BE2C (cell line): ENCODE data around the gene PRICKLE3.
A peak's percentile ranks its signal among the peaks of the same experiment; 100 is the strongest.
"Not testable (repeated sequence)": the region's sequence is repeated elsewhere in the genome, so short reads cannot be mapped to it uniquely, and the experiment has no call there.

Source experiments
- DNase-seq: peaks from one replicate; pipeline ENCODE4 v3.0.0-alpha.2; 2020
- H3K27me3 ChIP-seq: fragments of 250-450 bp; sonication (Bioruptor Pico); 2 replicates; pipeline ENCODE4 v1.5.1; 2020; ENCODE audit warnings: mild to moderate bottlenecking
- H3K36me3 ChIP-seq: fragments of 250-450 bp; sonication (Bioruptor Pico); 2 replicates; pipeline ENCODE4 v1.5.1; 2020; ENCODE audit warnings: mild to moderate bottlenecking
- H3K4me1 ChIP-seq: fragments of 250-450 bp; sonication (Bioruptor Pico); 2 replicates; pipeline ENCODE4 v1.5.1; 2020
- H3K4me3 ChIP-seq: 2 replicates; pipeline ENCODE4 v1.5.1; 2011; ENCODE audit warnings: low read depth, low read length
- H3K9me3 ChIP-seq: fragments of 250-450 bp; sonication (Bioruptor Pico); 2 replicates; pipeline ENCODE4 v1.5.1; 2020
- TF ChIP-seq, protein P1 (sequence below): IDR thresholded peaks from 2 replicates; pipeline ENCODE4 v1.5.1; 2012; ENCODE audit warnings: mild to moderate bottlenecking, low read depth, low read length

PRICKLE3 gene

DNA sequence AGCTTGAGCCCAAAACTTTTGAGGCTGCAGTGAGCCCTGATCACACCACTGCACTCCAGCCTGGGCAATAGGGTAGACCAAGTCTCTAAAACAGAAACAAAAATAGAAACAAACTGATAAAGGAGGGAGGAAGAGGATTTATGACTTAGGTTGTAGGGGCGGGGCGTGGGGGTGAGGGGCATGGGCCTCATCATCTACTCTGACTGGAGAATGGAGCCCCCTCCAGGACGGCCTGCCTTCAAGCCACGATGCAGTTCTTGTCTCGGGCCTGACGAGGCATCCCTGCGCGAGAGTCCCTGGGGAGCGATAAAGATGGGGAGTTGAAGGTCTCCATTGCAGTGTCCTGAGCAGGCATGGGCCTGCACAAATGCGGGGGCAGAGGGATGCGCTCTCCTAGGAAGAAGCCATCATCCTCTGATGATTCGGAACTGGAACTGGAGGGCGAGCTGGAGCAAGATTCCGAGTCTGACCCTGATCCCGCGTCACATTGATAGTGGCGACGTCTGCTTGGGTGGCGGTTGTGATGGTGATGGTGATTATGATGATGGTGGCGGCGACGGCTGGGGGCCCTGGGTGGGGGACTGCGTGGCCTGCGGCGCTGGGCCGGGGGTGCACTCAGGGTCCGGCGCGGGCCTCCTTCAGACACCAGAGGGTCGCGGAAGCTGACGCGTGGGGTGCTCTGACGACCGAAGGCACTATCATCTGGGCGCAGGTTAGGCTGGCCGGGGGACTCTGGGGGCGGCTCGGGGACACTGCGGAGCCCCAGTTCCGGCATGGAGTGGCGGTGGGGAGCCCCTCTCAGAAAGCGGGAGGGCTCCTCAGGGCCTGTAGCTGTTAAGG is 10.5 kb downstream of the PRICKLE3 start:
- Histone ChIP-seq H3K4me1 (no peaks in the 10 kb centered on the region), H3K9me3 (no peaks in the 10 kb centered on the region), H3K27me3 (no peaks in the 10 kb centered on the region), H3K36me3 (no peaks in the 10 kb centered on the region; the same call in none of the 2 replicates), H3K4me3 (no peak overlapping the region)
- TF ChIP-seq, protein P1, sequence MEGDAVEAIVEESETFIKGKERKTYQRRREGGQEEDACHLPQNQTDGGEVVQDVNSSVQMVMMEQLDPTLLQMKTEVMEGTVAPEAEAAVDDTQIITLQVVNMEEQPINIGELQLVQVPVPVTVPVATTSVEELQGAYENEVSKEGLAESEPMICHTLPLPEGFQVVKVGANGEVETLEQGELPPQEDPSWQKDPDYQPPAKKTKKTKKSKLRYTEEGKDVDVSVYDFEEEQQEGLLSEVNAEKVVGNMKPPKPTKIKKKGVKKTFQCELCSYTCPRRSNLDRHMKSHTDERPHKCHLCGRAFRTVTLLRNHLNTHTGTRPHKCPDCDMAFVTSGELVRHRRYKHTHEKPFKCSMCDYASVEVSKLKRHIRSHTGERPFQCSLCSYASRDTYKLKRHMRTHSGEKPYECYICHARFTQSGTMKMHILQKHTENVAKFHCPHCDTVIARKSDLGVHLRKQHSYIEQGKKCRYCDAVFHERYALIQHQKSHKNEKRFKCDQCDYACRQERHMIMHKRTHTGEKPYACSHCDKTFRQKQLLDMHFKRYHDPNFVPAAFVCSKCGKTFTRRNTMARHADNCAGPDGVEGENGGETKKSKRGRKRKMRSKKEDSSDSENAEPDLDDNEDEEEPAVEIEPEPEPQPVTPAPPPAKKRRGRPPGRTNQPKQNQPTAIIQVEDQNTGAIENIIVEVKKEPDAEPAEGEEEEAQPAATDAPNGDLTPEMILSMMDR, result no peak
- peak; percentile 25 for DNase-seq

DNA sequence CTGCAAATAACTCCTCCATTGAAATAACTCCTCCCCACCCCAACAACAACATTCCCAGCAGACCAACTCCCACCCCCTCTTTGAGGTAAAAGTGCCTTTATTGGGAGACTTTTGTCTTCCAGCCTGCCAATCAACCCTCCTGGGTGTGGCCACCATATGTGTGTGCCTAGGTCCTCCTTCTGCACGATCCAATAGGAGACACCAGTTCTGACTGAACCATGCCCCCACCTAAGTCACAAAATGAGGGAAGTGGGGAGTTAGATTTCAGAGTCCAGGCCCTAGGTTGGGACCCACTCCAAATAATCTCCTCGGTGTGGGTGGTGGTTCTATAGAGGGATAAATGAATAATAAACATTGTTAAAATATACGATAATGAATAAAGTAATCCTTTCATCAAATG is 11.4 kb downstream of the PRICKLE3 start:
- TF ChIP-seq, protein P1, result no peak
- Histone ChIP-seq H3K27me3 (no peaks in the 10 kb centered on the region), H3K4me1 (no peaks in the 10 kb centered on the region), H3K36me3 (no peaks in the 10 kb centered on the region; the same call in none of the 2 replicates), H3K4me3 (no peak overlapping the region), H3K9me3 (no peaks in the 10 kb centered on the region)
- DNase-seq, result no peak

- DNase-seq, H3K36me3 ChIP-seq, H3K4me1 ChIP-seq, H3K27me3 ChIP-seq, H3K4me3 ChIP-seq, H3K9me3 ChIP-seq: not testable (repeated sequence)
These were observed 12.6 kb downstream of the PRICKLE3 start for GRCh38 chrX:49173544-49173943.

DNA sequence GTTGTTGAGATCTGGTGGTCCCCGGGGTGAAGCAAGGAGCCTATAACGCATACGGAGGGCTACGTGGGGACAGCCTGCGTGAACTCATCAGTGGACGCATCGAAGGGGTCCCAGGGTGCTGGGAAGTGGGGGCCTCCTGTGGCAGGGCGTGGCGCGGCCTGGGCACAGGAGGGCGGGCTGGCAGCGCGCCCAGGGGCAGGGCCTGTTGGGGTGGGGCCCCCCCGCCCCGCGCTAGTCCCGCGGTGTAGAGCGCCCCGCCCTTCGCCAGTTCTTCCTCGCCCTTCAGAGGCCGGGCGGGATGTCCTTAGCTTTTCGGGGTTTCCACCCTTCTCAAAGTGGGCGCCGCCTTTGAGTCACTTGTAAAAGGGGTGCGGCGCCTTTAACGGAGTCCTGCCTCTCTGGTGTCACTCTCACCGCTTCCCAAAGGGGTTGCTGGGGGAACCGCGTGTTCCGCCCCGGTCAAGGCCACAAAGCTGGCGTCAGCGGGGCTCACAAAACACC is 13.8 kb downstream of the PRICKLE3 start:
- TF ChIP-seq, protein P1, result no peak
- no peaks in the 10 kb centered on the region for H3K27me3 ChIP-seq
- peak; percentile 28 for DNase-seq
- no peaks in the 10 kb centered on the region for H3K4me1 ChIP-seq
- no peaks in the 10 kb centered on the region; the same call in none of the 2 replicates for H3K36me3 ChIP-seq
- H3K4me3 ChIP-seq, result peak overlapping the region; percentile 65
- no peaks in the 10 kb centered on the region for H3K9me3 ChIP-seq

GRCh38 chrX:49171752-49172279 is 14.4 kb downstream of the PRICKLE3 start, which contains the start of gene PLP2:
TSS of gene PLP2 (plus strand) at chrX:49171898. CDS start at chrX:49172001, 103 bp downstream.
- Histone ChIP-seq H3K4me3 (peak within 1 kb of the TSS; percentile 65), H3K36me3 (no peaks in the 10 kb centered on the region; the same call in none of the 2 replicates), H3K9me3 (no peaks in the 10 kb centered on the region), H3K4me1 (no peaks in the 10 kb centered on the region), H3K27me3 (no peaks in the 10 kb centered on the region)
- DNase-seq, result peak; percentile 64
- TF ChIP-seq, protein P1, result no peak

- Histone ChIP-seq H3K9me3 (no peaks in the 10 kb centered on the region), H3K36me3 (no peaks in the 10 kb centered on the region; the same call in 1 of the 2 replicates), H3K4me3 (peak overlapping the region; percentile 54), H3K4me1 (peaks cover 4% of the 10 kb centered on the region), H3K27me3 (no peaks in the 10 kb centered on the region)
- no peak for DNase-seq
- TF ChIP-seq, protein P1, result no peak
These were observed 18.4 kb downstream of the PRICKLE3 start for GRCh38 chrX:49167740-49168108.
